IMR-90 (cell line): ENCODE data around the gene MASP2. TPM values are rescaled to one million over a fixed set of nuclear protein-coding genes. Genes with fewer than 3 reads are reported as not detected.

Experiments used
- ATAC-seq: fragments of 200-7000 bp; cut with Tn5 transposase; 2 replicates; pipeline ENCODE4 v1.9.1; 2020; ENCODE audit warnings: low read depth, mild to moderate bottlenecking, moderate library complexity
- BruUV-seq: library from RNA; stranded (reverse); fragments of 400-500 nt; replicated peaks from 2 replicates; lab custom pipeline; 2021; lab: Mats Ljungman, UMichigan
- CTCF ChIA-PET: fragments of 300-600 bp; formaldehyde crosslinking; extraction: SDS; loops from one replicate; lab custom pipeline; 2021; ENCODE audit warnings: antibody characterized with exemption; lab: Yijun Ruan, JAX
- POLR2A ChIA-PET: fragments of 300-600 bp; sonication (Branson Sonifier 250); formaldehyde crosslinking; loops from one replicate; lab custom pipeline; 2022; ENCODE audit warnings: antibody characterized with exemption; ENCODE audit not compliant: unreplicated experiment; lab: Charles Lee
- DNase-seq: peaks from one replicate; pipeline ENCODE4 v3.0.0; 2013
- H2AFZ ChIP-seq: replicated peaks from 2 replicates; pipeline ENCODE3; 2013; ENCODE audit warnings: low read length, mild to moderate bottlenecking; ENCODE audit not compliant: poor library complexity
- H2AK5ac ChIP-seq: 2 replicates; pipeline ENCODE4 v1.6.1; 2013; ENCODE audit warnings: low read depth, low read length, inconsistent platforms
- H2AK9ac ChIP-seq: replicated peaks from 2 replicates; pipeline ENCODE3; 2013; ENCODE audit warnings: mild to moderate bottlenecking, low read depth, low read length, moderate library complexity; ENCODE audit not compliant: poor library complexity
- H2BK120ac ChIP-seq: 2 replicates; pipeline ENCODE4 v1.6.1; 2013; ENCODE audit warnings: low read depth, low read length, inconsistent platforms
- H2BK15ac ChIP-seq: 3 replicates; pipeline ENCODE4 v1.6.1; 2013; ENCODE audit warnings: low read depth, low read length, inconsistent platforms
- H2BK20ac ChIP-seq: 2 replicates; pipeline ENCODE4 v1.6.1; 2013; ENCODE audit warnings: low read depth, mild to moderate bottlenecking, inconsistent platforms, low read length, moderate library complexity
- H2BK5ac ChIP-seq: 2 replicates; pipeline ENCODE4 v1.6.1; 2013; ENCODE audit warnings: mild to moderate bottlenecking, low read depth, low read length, inconsistent platforms; ENCODE audit not compliant: poor library complexity, severe bottlenecking
- H3K14ac ChIP-seq: replicated peaks from 2 replicates; pipeline ENCODE4 v1.6.1; 2013; ENCODE audit warnings: low read depth, low read length, inconsistent platforms
- H3K18ac ChIP-seq: 2 replicates; pipeline ENCODE4 v1.6.1; 2013; ENCODE audit warnings: low read depth, low read length, control low read depth
- H3K23ac ChIP-seq: 2 replicates; pipeline ENCODE4 v1.6.1; 2013; ENCODE audit warnings: low read depth, low read length, inconsistent platforms
- H3K27ac ChIP-seq: 2 replicates; pipeline ENCODE4 v1.5.1; 2013; ENCODE audit warnings: mild to moderate bottlenecking, control low read depth, low read length; ENCODE audit not compliant: insufficient read depth
- H3K27me3 ChIP-seq: 2 replicates; pipeline ENCODE4 v1.6.1; 2013; ENCODE audit warnings: low read length; ENCODE audit not compliant: control insufficient read depth, insufficient read depth
- H3K36me3 ChIP-seq: 2 replicates; pipeline ENCODE4 v1.6.1; 2013; ENCODE audit warnings: low read length, mixed read lengths; ENCODE audit not compliant: control insufficient read depth, insufficient read depth
- H3K4ac ChIP-seq: 2 replicates; pipeline ENCODE4 v1.6.1; 2013; ENCODE audit warnings: low read depth, low read length, inconsistent platforms
- H3K4me1 ChIP-seq: 2 replicates; pipeline ENCODE4 v1.6.1; 2013; ENCODE audit warnings: low read length, mixed read lengths; ENCODE audit not compliant: control insufficient read depth, insufficient read depth
- H3K4me2 ChIP-seq: 2 replicates; pipeline ENCODE4 v1.6.1; 2013; ENCODE audit warnings: low read depth, mild to moderate bottlenecking, control low read depth, low read length, moderate library complexity
- H3K4me3 ChIP-seq: 2 replicates; pipeline ENCODE4 v1.5.1; 2013; ENCODE audit warnings: low read depth, mild to moderate bottlenecking, control low read depth, low read length, moderate library complexity; ENCODE audit not compliant: insufficient read depth
- H3K56ac ChIP-seq: 2 replicates; pipeline ENCODE4 v1.6.1; 2013; ENCODE audit warnings: low read length, inconsistent platforms; ENCODE audit not compliant: insufficient read depth; ENCODE audit errors: extremely low read depth
- H3K79me1 ChIP-seq, 2 experiments: 2 replicates each; pipeline ENCODE4 v1.6.1; 2013; ENCODE audit warnings: low read length in 2 of 2, inconsistent platforms in 1 of 2, low read depth in 1 of 2
- H3K9ac ChIP-seq: 2 replicates; pipeline ENCODE4 v1.6.1; 2013; ENCODE audit warnings: low read depth, low read length, control low read depth
- H3K9me1 ChIP-seq: 2 replicates; pipeline ENCODE4 v1.6.1; 2013; ENCODE audit warnings: low read length, inconsistent platforms; ENCODE audit not compliant: insufficient read depth
- H3K9me3 ChIP-seq: 2 replicates; pipeline ENCODE4 v1.6.1; 2013; ENCODE audit warnings: low read length; ENCODE audit not compliant: control insufficient read depth, insufficient read depth
- H4K20me1 ChIP-seq: 2 replicates; pipeline ENCODE4 v1.6.1; 2013; ENCODE audit warnings: low read length, inconsistent platforms; ENCODE audit not compliant: insufficient read depth
- H4K5ac ChIP-seq: 2 replicates; pipeline ENCODE4 v1.6.1; 2013; ENCODE audit warnings: mild to moderate bottlenecking, low read depth, low read length, control low read depth
- H4K8ac ChIP-seq, 2 experiments: 2 replicates each; pipeline ENCODE4 v1.6.1; 2013; ENCODE audit warnings: low read depth in 2 of 2, low read length in 2 of 2, control low read depth in 1 of 2, inconsistent platforms in 1 of 2
- H4K91ac ChIP-seq: 2 replicates; pipeline ENCODE4 v1.6.1; 2013; ENCODE audit warnings: low read depth, low read length, inconsistent platforms; ENCODE audit not compliant: insufficient read depth
- BHLHE40 ChIP-seq: fragments of 150-350 bp; IDR thresholded peaks from 2 replicates; pipeline ENCODE4 v1.6.1; 2016; ENCODE audit warnings: mild to moderate bottlenecking, low read depth, low read length
- CEBPB ChIP-seq: IDR thresholded peaks from 2 replicates; pipeline ENCODE4 v1.6.1; 2012; ENCODE audit warnings: low read depth, low read length, improper control_type of control experiment
- CHD1 ChIP-seq: IDR thresholded peaks from 2 replicates; pipeline ENCODE4 v1.6.1; 2012; ENCODE audit warnings: low read depth, low read length, improper control_type of control experiment
- CTCF ChIP-seq: conservative IDR thresholded peaks from 2 replicates; pipeline ENCODE4 v1.5.1; 2012; ENCODE audit warnings: mild to moderate bottlenecking, low read depth, low read length, improper control_type of control experiment
- ELK1 ChIP-seq: fragments of 150-350 bp; IDR thresholded peaks from 2 replicates; pipeline ENCODE4 v1.6.1; 2016; ENCODE audit warnings: low read depth, mild to moderate bottlenecking, low read length, moderate library complexity, borderline replicate concordance
- FOS ChIP-seq: fragments of 150-350 bp; IDR thresholded peaks from 2 replicates; pipeline ENCODE4 v1.6.1; 2016; ENCODE audit warnings: low read depth, low read length
- MAFK ChIP-seq: IDR thresholded peaks from 2 replicates; pipeline ENCODE4 v1.6.1; 2012; ENCODE audit warnings: low read depth, low read length, improper control_type of control experiment
- MAZ ChIP-seq: IDR thresholded peaks from 2 replicates; pipeline ENCODE4 v1.6.1; 2012; ENCODE audit warnings: low read depth, mild to moderate bottlenecking, low read length, improper control_type of control experiment, moderate library complexity, borderline replicate concordance
- MXI1 ChIP-seq: IDR thresholded peaks from 2 replicates; pipeline ENCODE4 v1.6.1; 2012; ENCODE audit warnings: low read depth, mild to moderate bottlenecking, low read length, moderate library complexity, borderline replicate concordance
- NFE2L2 ChIP-seq: fragments of 150-350 bp; IDR thresholded peaks from 2 replicates; pipeline ENCODE4 v1.6.1; 2016; ENCODE audit warnings: low read depth, mild to moderate bottlenecking, low read length
- POLR2A ChIP-seq: IDR thresholded peaks from 2 replicates; pipeline ENCODE4 v1.6.1; 2012; ENCODE audit warnings: mild to moderate bottlenecking, low read depth, low read length
- RAD21 ChIP-seq: IDR thresholded peaks from 2 replicates; pipeline ENCODE4 v1.6.1; 2012; ENCODE audit warnings: low read length, improper control_type of control experiment
- RCOR1 ChIP-seq: IDR thresholded peaks from 2 replicates; pipeline ENCODE4 v1.6.1; 2012; ENCODE audit warnings: mild to moderate bottlenecking, low read length, improper control_type of control experiment; ENCODE audit not compliant: insufficient replicate concordance
- RFX5 ChIP-seq: IDR thresholded peaks from 2 replicates; pipeline ENCODE4 v1.8.0; 2012; ENCODE audit warnings: low read depth, mild to moderate bottlenecking, low read length, moderate library complexity
- SMC3 ChIP-seq: fragments of 150-350 bp; IDR thresholded peaks from 2 replicates; pipeline ENCODE4 v1.6.1; 2016; ENCODE audit warnings: low read depth, mild to moderate bottlenecking, antibody characterized with exemption, low read length, moderate library complexity
- WGBS, 2 experiments: methylation state at CpG; one replicate each; pipeline versions ENCODE4 v1.1.5 to v1.1.7; 2013; ENCODE audit warnings: missing lambda C conversion rate in 2 of 2; ENCODE audit not compliant: insufficient read length in 1 of 2; ENCODE audit errors: extremely low coverage in 2 of 2; 5-methylcytosine and 5-hydroxymethylcytosine counted together
- dilution Hi-C: fragments of 300-500 bp; cut with HindIII; formaldehyde crosslinking; loops from one replicate; pipeline ENCODE4 v1.14.3; 2018; ENCODE audit warnings: low sequenced_read_pairs; ENCODE audit not compliant: unreplicated experiment
- in situ Hi-C: fragments of 300-500 bp; cut with MboI; formaldehyde crosslinking; loops from 3 replicates; pipeline ENCODE4 v1.14.3; 2019; ENCODE audit warnings: low sequenced_read_pairs, inconsistent platforms, mixed read lengths
- intact Hi-C: fragments of 100-400 bp; cut with micrococcal nuclease; formaldehyde crosslinking; loops from 2 replicates; pipeline ENCODE4 v1.10.0; 2022
- polyA plus RNA-seq, 3 experiments: library from polyadenylated mRNA; depleted of rRNA; stranded (reverse); fragments of >200 nt; gene quantifications; 2 replicates each; pipeline ENCODE4 v1.2.3, GENCODE V29; 2012; ENCODE audit warnings: low replicate concordance in 1 of 3
- total RNA-seq: library from RNA; depleted of rRNA; stranded (reverse); fragments of >200 nt; gene quantifications from 2 replicates; pipeline ENCODE4 v1.2.3, GENCODE V29; 2012
- TF ChIP-seq, protein P1 (sequence below): fragments of 150-350 bp; IDR thresholded peaks from 2 replicates; pipeline ENCODE4 v1.6.1; 2017; ENCODE audit warnings: mild to moderate bottlenecking, antibody characterized with exemption, low read length, low read depth

The MASP2 gene
- total and polyA plus RNA-seq, 2 of the 4 experiments (the other 2 are of a cell fraction), result 0.03 TPM; not detected in 1

- Histone ChIP-seq H3K9me1 (no peaks in the 10 kb centered on the region), H2AFZ (no peak overlapping the region), H4K5ac (no peak overlapping the region), H3K4ac (no peak overlapping the region), H2BK20ac (no peak overlapping the region), H3K18ac (no peak overlapping the region), H3K9ac (no peak overlapping the region), H3K27me3 (no peaks in the 10 kb centered on the region), H3K14ac (no peak overlapping the region), H3K23ac (no peak overlapping the region), H3K4me1 (no peaks in the 10 kb centered on the region), H3K4me3 (no peak overlapping the region), H4K8ac (no peak overlapping the region), H2BK15ac (no peak overlapping the region), H3K36me3 (peaks cover 27% of the 10 kb centered on the region), H4K20me1 (peaks cover 11% of the 10 kb centered on the region), H3K27ac (no peak overlapping the region), H2AK9ac (no peak overlapping the region), H4K91ac (no peak overlapping the region), H3K4me2 (no peak overlapping the region), H2BK5ac (no peak overlapping the region), H3K79me1 (peaks cover 7 to 16% of the 10 kb centered on the region in 2 experiments), H3K56ac (no peak overlapping the region), H2BK120ac (no peak overlapping the region), H3K9me3 (no peaks in the 10 kb centered on the region), H2AK5ac (no peak overlapping the region)
- ChIA-PET POLR2A (no interaction called here), CTCF (interaction anchor here (2.2 kb wide), 1 partner anchor 10 kb away, joined by 13 read pairs; no protein-coding TSS in a partner anchor)
- intact Hi-C loops (no loop called here), in situ Hi-C loops (no loop called here), dilution Hi-C loops (no loop called here)
- TF ChIP-seq RCOR1, result no peak
- no peak for TF ChIP-seq CHD1
- TF ChIP-seq ELK1, result no peak
- no peak for TF ChIP-seq SMC3
- no peak for TF ChIP-seq RFX5
- TF ChIP-seq, protein P1, sequence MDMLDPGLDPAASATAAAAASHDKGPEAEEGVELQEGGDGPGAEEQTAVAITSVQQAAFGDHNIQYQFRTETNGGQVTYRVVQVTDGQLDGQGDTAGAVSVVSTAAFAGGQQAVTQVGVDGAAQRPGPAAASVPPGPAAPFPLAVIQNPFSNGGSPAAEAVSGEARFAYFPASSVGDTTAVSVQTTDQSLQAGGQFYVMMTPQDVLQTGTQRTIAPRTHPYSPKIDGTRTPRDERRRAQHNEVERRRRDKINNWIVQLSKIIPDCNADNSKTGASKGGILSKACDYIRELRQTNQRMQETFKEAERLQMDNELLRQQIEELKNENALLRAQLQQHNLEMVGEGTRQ, result no peak
- TF ChIP-seq MXI1, result no peak
- TF ChIP-seq CTCF, result no peak
- no peak for TF ChIP-seq MAFK
- TF ChIP-seq POLR2A, result no peak
- TF ChIP-seq BHLHE40, result no peak
- no peak for TF ChIP-seq MAZ
- TF ChIP-seq RAD21, result no peak
- no peak for TF ChIP-seq CEBPB
- TF ChIP-seq NFE2L2, result no peak
- no peak for TF ChIP-seq FOS
- whole genome bisulfite sequencing, 2 experiments, result 60% methylated on average over 2 of the region's 6 CpGs; no CpG with 5 or more reads in 1 of the 2 experiments
- DNase-seq (no peak), ATAC-seq (no peak)
- no TSS peak for BruUV-seq
These were observed 19.7 kb downstream of the MASP2 start for GRCh38 chr1:11027316-11027715.
